HEK293T (cell line): Measurements from ENCODE around the gene BCAS1.
"Not testable (repeated sequence)": the region's sequence is repeated elsewhere in the genome, so short reads cannot be mapped to it uniquely, and the experiment has no call there.

Experiments
- ARNT ChIP-seq: fragments of 450-650 bp; IDR thresholded peaks from 2 replicates; pipeline ENCODE4 v1.6.1; 2017; ENCODE audit warnings: mild to moderate bottlenecking
- CTBP1 ChIP-seq: fragments of 450-650 bp; IDR thresholded peaks from 2 replicates; pipeline ENCODE4 v1.6.1; 2016; ENCODE audit warnings: borderline replicate concordance
- ELF4 ChIP-seq: fragments of 450-650 bp; IDR thresholded peaks from 2 replicates; pipeline ENCODE4 v1.6.1; 2017; ENCODE audit warnings: antibody characterized with exemption
- FOXA1 ChIP-seq: fragments of 450-650 bp; IDR thresholded peaks from 2 replicates; pipeline ENCODE4 v1.6.1; 2016; ENCODE audit warnings: mild to moderate bottlenecking
- SUZ12 ChIP-seq: fragments of 450-650 bp; IDR thresholded peaks from 2 replicates; pipeline ENCODE4 v1.6.1; 2016; ENCODE audit warnings: mild to moderate bottlenecking

DNA sequence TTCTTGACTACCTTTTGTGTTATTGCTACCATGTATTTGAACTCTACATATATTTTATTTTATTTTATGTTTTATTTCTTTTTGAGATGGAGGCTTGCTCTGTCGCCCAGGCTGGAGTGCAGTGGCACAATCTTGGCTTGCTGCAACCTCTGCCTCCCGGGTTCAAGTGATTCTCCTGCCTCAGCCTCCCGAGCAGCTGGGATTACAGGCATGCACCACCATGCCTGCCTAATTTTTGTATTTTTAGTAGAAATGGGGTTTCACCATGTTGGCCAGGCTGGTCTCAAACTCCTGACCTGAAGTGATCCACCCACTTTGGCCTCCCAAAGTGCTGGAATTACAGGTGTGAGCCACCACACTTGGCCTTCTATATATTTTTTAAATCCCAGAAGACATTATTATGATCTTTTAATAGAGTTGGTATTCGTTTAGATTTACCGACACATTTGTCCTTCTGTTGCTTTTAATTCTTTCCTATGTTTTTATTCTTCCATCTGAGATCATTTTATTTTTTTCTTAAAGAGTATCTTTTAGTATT is 137.7 kb downstream of the BCAS1 start:
- not testable (repeated sequence) for TF ChIP-seq ARNT, CTBP1, FOXA1, ELF4, SUZ12
